ENCODE results near the gene TAF11L8. TPM values are rescaled to one million over a fixed set of nuclear protein-coding genes. Genes with fewer than 3 reads are reported as not detected.
"Not testable (repeated sequence)": the region's sequence is repeated elsewhere in the genome, so short reads cannot be mapped to it uniquely, and the experiment has no call there.

The TAF11L8 gene
- total RNA-seq (not detected), polyA plus RNA-seq (not detected)

DNA sequence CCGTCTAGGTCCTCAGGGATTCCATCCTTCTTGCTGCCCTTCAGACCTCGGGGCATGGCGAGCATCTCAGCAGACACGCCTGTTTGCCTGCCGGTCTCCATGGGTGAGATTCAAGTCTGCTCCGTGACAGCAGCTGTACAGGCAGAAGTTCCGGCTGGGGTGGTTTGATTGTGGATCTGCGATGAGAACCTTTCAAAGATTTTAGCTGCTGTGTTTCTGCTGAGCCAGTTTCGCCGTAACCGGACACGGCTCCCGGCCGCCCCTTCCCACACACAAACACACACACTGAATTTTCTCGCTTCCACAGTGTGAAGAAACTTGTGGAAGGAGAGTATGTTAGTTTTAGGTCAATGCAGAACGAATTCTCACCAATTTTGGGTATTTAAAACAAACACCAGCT lies at the start of gene TAF11L8:
Gene TAF11L8 (minus strand): TSS at position 101 of the 400 bp plus-strand sequence.
- H3K36me3 ChIP-seq (ENCODE audit: insufficient read depth, low read length); H3K9me3 ChIP-seq (ENCODE audit: low read length); DNase-seq; H3K4me1 ChIP-seq (ENCODE audit: insufficient read depth, low read length); H3K27me3 Mint-ChIP-seq; H3K27ac ChIP-seq (ENCODE audit: low read depth, low read length); H3K9me3 Mint-ChIP-seq; CTCF ChIA-PET; H3K36me3 Mint-ChIP-seq; POLR2A ChIA-PET; H3K4me3 ChIP-seq (ENCODE audit: low read length); H3K27ac Mint-ChIP-seq; H3K4me1 Mint-ChIP-seq; H3K27me3 ChIP-seq (ENCODE audit: insufficient read depth, low read length, poor library complexity, severe bottlenecking); H3K4me3 Mint-ChIP-seq: not testable (repeated sequence)

DNA sequence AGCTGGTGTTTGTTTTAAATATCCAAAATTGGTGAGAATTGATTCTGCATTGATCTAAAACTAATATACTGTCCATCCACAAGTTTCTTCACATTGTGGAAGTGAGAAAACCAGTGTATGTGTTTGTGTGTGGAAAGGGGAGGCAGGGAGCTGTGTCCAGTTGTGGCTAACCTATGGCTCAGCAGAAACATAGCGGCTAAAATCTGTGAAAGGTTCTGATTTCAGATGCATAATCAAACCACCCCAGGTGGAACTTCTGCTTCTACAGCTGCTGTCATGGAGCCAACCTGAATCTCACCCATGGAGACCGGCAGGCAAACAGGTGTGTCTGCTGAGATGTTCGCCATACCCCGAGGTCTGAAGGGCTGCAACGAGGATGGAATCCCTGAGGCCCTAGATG lies 43.4 kb upstream of the TAF11L8 start, which contains the start of gene TAF11L14:
Gene TAF11L14 (plus strand): TSS at position 301 of the 400 bp plus-strand sequence.
- Histone ChIP-seq H3K27me3 (ENCODE audit: insufficient read depth, low read length, poor library complexity, severe bottlenecking) (no peaks in the 10 kb centered on the region), H3K9me3 (ENCODE audit: low read length) (no peaks in the 10 kb centered on the region), H3K4me1 (ENCODE audit: insufficient read depth, low read length) (no peaks in the 10 kb centered on the region), H3K4me3 (ENCODE audit: low read length) (no peak within 1 kb of the TSS), H3K36me3 (ENCODE audit: insufficient read depth, low read length) (no peaks in the 10 kb centered on the region), H3K27ac (ENCODE audit: low read depth, low read length) (no peak within 1 kb of the TSS)
- POLR2A ChIA-PET, result no interaction called here
- Mint-ChIP-seq H3K4me1 (no peaks in the 10 kb centered on the region), H3K9me3 (peaks cover 0 to 10% (median 0%) of the 10 kb centered on the region in 5 donors), H3K36me3 (no peaks in the 10 kb centered on the region), H3K27me3 (peaks cover 0 to 1% of the 10 kb centered on the region in 2 donors), H3K4me3 (no peak within 1 kb of the TSS), H3K27ac (no peak within 1 kb of the TSS)
- DNase-seq, result no peak
- CTCF ChIA-PET, result no interaction called here

GRCh38 chr5:17631788-17632187 lies 41.0 kb upstream of the TAF11L8 start, which contains the start of gene TAF11L13:
Gene TAF11L13 (plus strand): TSS chr5:17632088.
- CTCF ChIA-PET, H3K27ac Mint-ChIP-seq: not testable (repeated sequence)

GRCh38 chr5:17625686-17626085 lies 34.9 kb upstream of the TAF11L8 start:
- ChIA-PET CTCF (no interaction called here), POLR2A (no interaction called here)
- no peak overlapping the region for H3K27ac Mint-ChIP-seq

More at GRCh38 chr5:17631788-17632187, 41.0 kb upstream of the TAF11L8 start, which contains the start of gene TAF11L13:
- H3K4me3 ChIP-seq (ENCODE audit: low read length); H3K4me1 ChIP-seq (ENCODE audit: insufficient read depth, low read length); H3K36me3 ChIP-seq (ENCODE audit: insufficient read depth, low read length); DNase-seq; H3K4me1 Mint-ChIP-seq; H3K4me3 Mint-ChIP-seq; H3K27ac ChIP-seq (ENCODE audit: low read depth, low read length); H3K36me3 Mint-ChIP-seq; H3K27me3 ChIP-seq (ENCODE audit: insufficient read depth, low read length, poor library complexity, severe bottlenecking); H3K27me3 Mint-ChIP-seq; POLR2A ChIA-PET; H3K9me3 ChIP-seq (ENCODE audit: low read length): not testable (repeated sequence)
- H3K9me3 Mint-ChIP-seq, result peaks cover 0 to 12% (median 0%) of the 10 kb centered on the region in 5 donors

GRCh38 chr5:17620627-17621026 lies 29.9 kb upstream of the TAF11L8 start:
- ChIA-PET CTCF (no interaction called here), POLR2A (no interaction called here)
- no peak overlapping the region for H3K4me3 ChIP-seq (ENCODE audit: low read length)
- Mint-ChIP-seq H3K4me3 (no peak overlapping the region), H3K36me3 (no peaks in the 10 kb centered on the region), H3K9me3 (peaks cover 0 to 16% (median 5%) of the 10 kb centered on the region in 5 donors), H3K27ac (no peak overlapping the region), H3K4me1 (no peaks in the 10 kb centered on the region), H3K27me3 (peaks cover 0 to 2% of the 10 kb centered on the region in 2 donors)
- H3K36me3 ChIP-seq (ENCODE audit: insufficient read depth, low read length), result no peaks in the 10 kb centered on the region
- H3K9me3 ChIP-seq (ENCODE audit: low read length), result no peaks in the 10 kb centered on the region
- H3K27ac ChIP-seq (ENCODE audit: low read depth, low read length), result no peak overlapping the region
- DNase-seq, result no peak
- no peaks in the 10 kb centered on the region for H3K4me1 ChIP-seq (ENCODE audit: insufficient read depth, low read length)
- no peaks in the 10 kb centered on the region for H3K27me3 ChIP-seq (ENCODE audit: insufficient read depth, low read length, poor library complexity, severe bottlenecking)

More at GRCh38 chr5:17625686-17626085, 34.9 kb upstream of the TAF11L8 start:
- Mint-ChIP-seq H3K36me3 (no peaks in the 10 kb centered on the region), H3K9me3 (peaks cover 0 to 15% (median 2%) of the 10 kb centered on the region in 5 donors), H3K4me1 (no peaks in the 10 kb centered on the region), H3K27me3 (peaks cover 0 to 3% of the 10 kb centered on the region in 2 donors), H3K4me3 (no peak overlapping the region)
- no peaks in the 10 kb centered on the region for H3K36me3 ChIP-seq (ENCODE audit: insufficient read depth, low read length)
- no peak for DNase-seq
- no peaks in the 10 kb centered on the region for H3K27me3 ChIP-seq (ENCODE audit: insufficient read depth, low read length, poor library complexity, severe bottlenecking)
- no peaks in the 10 kb centered on the region for H3K9me3 ChIP-seq (ENCODE audit: low read length)
- H3K4me3 ChIP-seq (ENCODE audit: low read length), result no peak overlapping the region
- H3K27ac ChIP-seq (ENCODE audit: low read depth, low read length), result no peak overlapping the region
- no peaks in the 10 kb centered on the region for H3K4me1 ChIP-seq (ENCODE audit: insufficient read depth, low read length)

GRCh38 chr5:17619354-17619753 lies 28.6 kb upstream of the TAF11L8 start:
- Histone ChIP-seq H3K4me3 (ENCODE audit: low read length) (no peak overlapping the region), H3K27ac (ENCODE audit: low read depth, low read length) (no peak overlapping the region), H3K4me1 (ENCODE audit: insufficient read depth, low read length) (no peaks in the 10 kb centered on the region), H3K27me3 (ENCODE audit: insufficient read depth, low read length, poor library complexity, severe bottlenecking) (no peaks in the 10 kb centered on the region), H3K9me3 (ENCODE audit: low read length) (no peaks in the 10 kb centered on the region), H3K36me3 (ENCODE audit: insufficient read depth, low read length) (no peaks in the 10 kb centered on the region)
- ChIA-PET POLR2A (no interaction called here), CTCF (no interaction called here)
- Mint-ChIP-seq H3K9me3 (peaks cover 0 to 19% (median 5%) of the 10 kb centered on the region in 5 donors), H3K36me3 (no peaks in the 10 kb centered on the region), H3K4me1 (no peaks in the 10 kb centered on the region), H3K27ac (no peak overlapping the region), H3K27me3 (peaks cover 0 to 2% of the 10 kb centered on the region in 2 donors), H3K4me3 (no peak overlapping the region)
- no peak for DNase-seq

DNA sequence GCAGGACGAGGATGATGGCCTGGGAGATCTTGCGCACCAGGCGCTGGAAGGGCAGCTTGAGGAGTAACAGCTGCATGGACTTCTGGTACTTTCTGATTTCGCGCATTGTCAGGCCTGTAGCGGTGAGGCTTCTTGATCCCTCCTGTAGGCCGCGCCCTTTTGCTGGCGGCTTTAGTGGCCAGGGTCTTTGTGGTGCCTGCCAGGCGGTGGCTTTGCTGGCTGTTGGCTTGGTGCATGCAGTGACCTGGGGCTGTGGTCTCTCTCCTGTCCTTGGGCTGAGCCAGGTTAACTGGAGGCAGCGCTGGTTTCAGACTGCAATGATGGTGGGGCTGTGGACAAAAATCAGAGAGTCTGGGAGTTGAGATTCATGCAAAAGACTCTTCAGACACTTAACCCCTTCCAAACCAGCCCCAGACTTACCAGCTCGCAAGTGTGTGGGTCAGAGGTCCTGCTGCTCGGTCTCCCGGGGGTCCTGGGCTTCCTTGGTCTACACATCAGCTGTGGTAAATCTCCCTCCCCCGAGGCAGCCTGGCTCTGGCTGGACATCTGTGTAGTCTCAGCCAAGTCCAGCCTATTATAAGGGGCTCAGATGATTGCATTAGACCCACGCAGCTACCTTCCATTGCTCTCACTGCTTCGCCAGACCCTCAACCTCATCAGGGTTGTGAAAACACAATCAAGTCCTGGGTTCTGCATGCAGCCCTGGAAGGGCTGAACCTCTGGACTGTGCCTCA lies 24.3 kb upstream of the TAF11L8 start:
- H3K27me3 ChIP-seq (ENCODE audit: insufficient read depth, low read length, poor library complexity, severe bottlenecking), result no peaks in the 10 kb centered on the region
- H3K9me3 Mint-ChIP-seq, result peaks cover 0 to 18% (median 5%) of the 10 kb centered on the region in 5 donors
- H3K9me3 ChIP-seq (ENCODE audit: low read length), result no peaks in the 10 kb centered on the region
- no peak overlapping the region for H3K27ac Mint-ChIP-seq
- no peaks in the 10 kb centered on the region for H3K27me3 Mint-ChIP-seq
- H3K4me1 Mint-ChIP-seq, result no peaks in the 10 kb centered on the region
- H3K4me1 ChIP-seq (ENCODE audit: insufficient read depth, low read length), result no peaks in the 10 kb centered on the region
- POLR2A ChIA-PET, result no interaction called here
- no peaks in the 10 kb centered on the region for H3K36me3 Mint-ChIP-seq
- H3K4me3 ChIP-seq (ENCODE audit: low read length), result no peak overlapping the region
- DNase-seq, result no peak
- H3K4me3 Mint-ChIP-seq, result no peak overlapping the region
- no peak overlapping the region for H3K27ac ChIP-seq (ENCODE audit: low read depth, low read length)
- CTCF ChIA-PET, result no interaction called here
- no peaks in the 10 kb centered on the region for H3K36me3 ChIP-seq (ENCODE audit: insufficient read depth, low read length)

DNA sequence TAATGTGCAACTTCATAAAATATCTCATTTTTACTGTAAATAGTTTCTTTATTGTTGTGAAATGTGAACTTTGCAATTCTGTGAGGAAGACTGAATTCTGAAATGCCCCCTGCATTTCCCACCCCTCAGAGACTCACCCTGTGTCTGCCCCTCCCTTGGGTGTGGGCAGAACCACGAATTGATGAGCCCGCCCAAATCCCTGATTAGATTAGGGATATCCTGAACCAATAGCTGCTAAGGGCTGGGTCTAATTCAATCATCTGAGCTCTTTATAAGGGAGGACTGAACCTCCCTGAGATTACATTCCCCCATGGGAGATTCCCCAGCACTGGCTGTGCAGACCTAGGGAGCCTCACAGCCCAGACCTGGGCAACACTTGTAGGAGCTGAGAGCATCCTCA lies 19.3 kb upstream of the TAF11L8 start, which contains the start of gene TAF11L12:
Gene TAF11L12 (plus strand): TSS at position 301 of the 400 bp plus-strand sequence.
- H3K4me1 ChIP-seq (ENCODE audit: insufficient read depth, low read length); H3K27ac ChIP-seq (ENCODE audit: low read depth, low read length); H3K4me3 ChIP-seq (ENCODE audit: low read length); H3K4me1 Mint-ChIP-seq; H3K4me3 Mint-ChIP-seq; H3K27me3 Mint-ChIP-seq; POLR2A ChIA-PET; H3K27me3 ChIP-seq (ENCODE audit: insufficient read depth, low read length, poor library complexity, severe bottlenecking); CTCF ChIA-PET; H3K27ac Mint-ChIP-seq; H3K36me3 ChIP-seq (ENCODE audit: insufficient read depth, low read length); H3K9me3 ChIP-seq (ENCODE audit: low read length); H3K36me3 Mint-ChIP-seq; DNase-seq: not testable (repeated sequence)
- peaks cover 0 to 26% (median 7%) of the 10 kb centered on the region in 5 donors for H3K9me3 Mint-ChIP-seq
